ENCODE measurements around the gene IGLL1. TPM values are rescaled to one million over a fixed set of nuclear protein-coding genes. Genes with fewer than 3 reads are reported as not detected.
A peak's percentile ranks its signal among the peaks of the same experiment; 100 is the strongest.
"Not testable (repeated sequence)": the region's sequence is repeated elsewhere in the genome, so short reads cannot be mapped to it uniquely, and the experiment has no call there.

IGLL1 gene
- total RNA-seq, 1 experiment from 2014 or later, result not detected

GRCh38 chr22:23591201-23591791 is 11.2 kb upstream of the IGLL1 start:
- DNase-seq (ENCODE audit: low read depth), result peak; percentile 9

GRCh38 chr22:23583836-23584235 is 3.7 kb upstream of the IGLL1 start:
- DNase-seq (ENCODE audit: low read depth), result no peak

- DNase-seq (ENCODE audit: low read depth), result no peak
Observed at GRCh38 chr22:23583153-23583552, 3.1 kb upstream of the IGLL1 start.

- no peak for DNase-seq (ENCODE audit: low read depth)
Observed at GRCh38 chr22:23581260-23581650, 1.2 kb upstream of the IGLL1 start.

- DNase-seq (ENCODE audit: low read depth), result no peak
Observed at GRCh38 chr22:23580576-23581259, 628 bp upstream of the IGLL1 start.

GRCh38 chr22:23579280-23579679 is 810 bp downstream of the IGLL1 start:
- no peak for DNase-seq (ENCODE audit: low read depth)

GRCh38 chr22:23578306-23578705 is 1.8 kb downstream of the IGLL1 start:
- no peak for DNase-seq (ENCODE audit: low read depth)

- no peak for DNase-seq (ENCODE audit: low read depth)
Observed at GRCh38 chr22:23576681-23577080, 3.4 kb downstream of the IGLL1 start.

- DNase-seq (ENCODE audit: low read depth), result no peak
Observed at GRCh38 chr22:23575601-23576000, 4.5 kb downstream of the IGLL1 start.

GRCh38 chr22:23574877-23575276 is 5.2 kb downstream of the IGLL1 start:
- no peak for DNase-seq (ENCODE audit: low read depth)

- DNase-seq (ENCODE audit: low read depth), result no peak
Observed at GRCh38 chr22:23574371-23574811, 5.7 kb downstream of the IGLL1 start.

- not testable (repeated sequence) for DNase-seq (ENCODE audit: low read depth)
Observed at GRCh38 chr22:23573701-23574235, 6.3 kb downstream of the IGLL1 start.

GRCh38 chr22:23573106-23573505 is 7.0 kb downstream of the IGLL1 start:
- DNase-seq (ENCODE audit: low read depth), result not testable (repeated sequence)

GRCh38 chr22:23571486-23571885 is 8.6 kb downstream of the IGLL1 start:
- no peak for DNase-seq (ENCODE audit: low read depth)

- no peak for DNase-seq (ENCODE audit: low read depth)
Observed at GRCh38 chr22:23570681-23571080, 9.4 kb downstream of the IGLL1 start.

- DNase-seq (ENCODE audit: low read depth), result no peak
Observed at GRCh38 chr22:23569716-23570115, 10.4 kb downstream of the IGLL1 start.

- DNase-seq (ENCODE audit: low read depth), result peak; percentile 8
Observed at GRCh38 chr22:23569291-23569690, 10.8 kb downstream of the IGLL1 start.

- DNase-seq (ENCODE audit: low read depth), result no peak
Observed at GRCh38 chr22:23566705-23567475, 13.2 kb downstream of the IGLL1 start.

- no peak for DNase-seq (ENCODE audit: low read depth)
Observed at GRCh38 chr22:23565915-23566704, 14.0 kb downstream of the IGLL1 start.

- DNase-seq (ENCODE audit: low read depth), result peak; percentile 7
Observed at GRCh38 chr22:23565305-23565914, 14.7 kb downstream of the IGLL1 start.

GRCh38 chr22:23564276-23564675 is 15.8 kb downstream of the IGLL1 start:
- DNase-seq (ENCODE audit: low read depth), result no peak

Measured in M059J (cell line).